Activated CD4-positive, alpha-beta T cell treated with anti-CD3 and anti-CD28 coated beads, Interleukin-2, amount 10 ng/mL, durations not matched to agents 24 days and 14 days (primary cell): ENCODE data around the gene GNLY. TPM values are rescaled to one million over a fixed set of nuclear protein-coding genes. Genes with fewer than 3 reads are reported as not detected.
"Not testable (repeated sequence)": the region's sequence is repeated elsewhere in the genome, so short reads cannot be mapped to it uniquely, and the experiment has no call there.

Experiments
- DNase-seq: peaks from one replicate; pipeline ENCODE4 v3.0.0; 2022
- H3K27ac Mint-ChIP-seq: one replicate; pipeline ENCODE4 v1.8.0; 2022; ENCODE audit warnings: mild to moderate bottlenecking, mixed read lengths
- H3K27me3 Mint-ChIP-seq: one replicate; pipeline ENCODE4 v1.8.0; 2022; ENCODE audit warnings: mixed read lengths
- H3K36me3 Mint-ChIP-seq: one replicate; pipeline ENCODE4 v1.8.0; 2022; ENCODE audit warnings: low read depth, mild to moderate bottlenecking, mixed read lengths
- H3K4me1 Mint-ChIP-seq: one replicate; pipeline ENCODE4 v1.8.0; 2021; ENCODE audit warnings: mixed read lengths
- H3K4me3 Mint-ChIP-seq: one replicate; pipeline ENCODE4 v1.8.0; 2022; ENCODE audit warnings: mild to moderate bottlenecking, moderate library complexity, mixed read lengths
- H3K9me3 Mint-ChIP-seq: one replicate; pipeline ENCODE4 v1.8.0; 2021; ENCODE audit warnings: mixed read lengths
- intact Hi-C: fragments of 100-400 bp; cut with micrococcal nuclease; formaldehyde crosslinking; loops from one replicate; pipeline ENCODE4 v1.15.1; 2023
- total RNA-seq: library from RNA; stranded (reverse); gene quantifications from 2 replicates; pipeline ENCODE4 v1.2.3, GENCODE V29; 2022

GNLY gene
- total RNA-seq, 1 donor from 2014 or later, result 54.1 TPM

DNA sequence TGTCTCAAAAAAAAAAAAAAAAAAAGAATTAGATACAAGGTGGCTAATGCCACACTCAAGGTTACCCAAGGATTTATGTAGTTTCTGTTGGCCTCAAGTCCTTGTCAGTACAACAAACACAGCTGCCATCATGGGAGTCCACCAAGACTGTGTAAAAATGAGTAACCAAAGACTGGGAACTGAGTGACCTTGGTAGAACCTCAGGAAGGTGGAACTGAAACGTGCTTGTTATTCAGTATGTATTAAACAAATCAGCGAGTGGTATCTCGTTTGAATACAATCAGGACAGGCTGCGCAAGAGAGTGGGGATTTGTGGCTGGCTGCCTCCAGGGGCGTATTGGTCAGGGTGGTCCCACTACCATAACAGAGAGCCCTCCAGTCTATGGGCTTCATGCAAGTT, 24.6 kb upstream of the GNLY start:
- no peak for DNase-seq
- Mint-ChIP-seq H3K4me3 (no peak overlapping the region), H3K27ac (no peak overlapping the region), H3K27me3 (peaks cover 4% of the 10 kb centered on the region), H3K4me1 (peaks cover 2% of the 10 kb centered on the region), H3K9me3 (no peaks in the 10 kb centered on the region), H3K36me3 (no peaks in the 10 kb centered on the region)
- intact Hi-C loops, result no loop called here

DNA sequence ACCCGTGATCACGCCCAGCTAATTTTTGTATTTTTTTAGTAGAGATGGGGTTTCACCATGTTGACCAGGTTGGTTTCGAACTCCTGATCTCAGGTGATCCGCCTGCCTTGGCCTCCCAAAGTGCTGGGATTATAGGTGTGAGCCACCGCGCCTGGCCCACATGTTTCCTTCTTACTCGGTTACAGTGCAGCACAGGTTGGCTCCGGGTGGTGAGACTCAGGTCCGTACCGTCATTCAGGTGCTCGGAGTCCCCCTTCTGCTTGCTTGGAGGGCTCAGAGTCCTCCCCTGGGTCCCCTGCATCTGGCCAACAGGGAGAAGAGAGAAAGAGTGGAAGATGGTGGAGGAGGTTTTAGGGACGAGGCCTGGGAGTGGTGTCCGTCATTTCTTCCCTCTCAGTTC, 23.7 kb upstream of the GNLY start:
- H3K27ac Mint-ChIP-seq, H3K36me3 Mint-ChIP-seq, H3K9me3 Mint-ChIP-seq, intact Hi-C loops, H3K4me1 Mint-ChIP-seq, DNase-seq, H3K4me3 Mint-ChIP-seq, H3K27me3 Mint-ChIP-seq: not testable (repeated sequence)

DNA sequence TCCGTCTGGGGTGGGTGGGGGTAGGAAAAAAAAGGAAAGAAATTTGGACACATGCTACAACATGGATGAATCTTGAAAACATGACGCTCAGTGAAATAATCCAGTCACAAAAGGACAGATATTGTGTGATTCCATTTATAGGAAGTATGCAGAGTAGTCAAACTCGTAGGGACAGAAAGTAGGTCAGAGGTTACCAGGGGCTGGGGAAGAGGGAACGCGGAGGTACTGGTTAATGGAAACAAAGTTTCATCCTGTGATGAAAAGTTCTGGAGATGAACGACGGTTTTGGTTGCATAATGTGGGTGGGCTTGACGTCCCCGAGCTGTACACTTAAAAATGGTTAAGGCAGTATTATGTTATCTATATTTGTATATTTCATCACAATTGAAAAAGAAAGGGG, 21.7 kb upstream of the GNLY start:
- peaks cover 4% of the 10 kb centered on the region for H3K27me3 Mint-ChIP-seq
- intact Hi-C loops, result no loop called here
- no peaks in the 10 kb centered on the region for H3K36me3 Mint-ChIP-seq
- no peak for DNase-seq
- peaks cover 2% of the 10 kb centered on the region for H3K4me1 Mint-ChIP-seq
- no peak overlapping the region for H3K4me3 Mint-ChIP-seq
- no peaks in the 10 kb centered on the region for H3K9me3 Mint-ChIP-seq
- H3K27ac Mint-ChIP-seq, result no peak overlapping the region

DNA sequence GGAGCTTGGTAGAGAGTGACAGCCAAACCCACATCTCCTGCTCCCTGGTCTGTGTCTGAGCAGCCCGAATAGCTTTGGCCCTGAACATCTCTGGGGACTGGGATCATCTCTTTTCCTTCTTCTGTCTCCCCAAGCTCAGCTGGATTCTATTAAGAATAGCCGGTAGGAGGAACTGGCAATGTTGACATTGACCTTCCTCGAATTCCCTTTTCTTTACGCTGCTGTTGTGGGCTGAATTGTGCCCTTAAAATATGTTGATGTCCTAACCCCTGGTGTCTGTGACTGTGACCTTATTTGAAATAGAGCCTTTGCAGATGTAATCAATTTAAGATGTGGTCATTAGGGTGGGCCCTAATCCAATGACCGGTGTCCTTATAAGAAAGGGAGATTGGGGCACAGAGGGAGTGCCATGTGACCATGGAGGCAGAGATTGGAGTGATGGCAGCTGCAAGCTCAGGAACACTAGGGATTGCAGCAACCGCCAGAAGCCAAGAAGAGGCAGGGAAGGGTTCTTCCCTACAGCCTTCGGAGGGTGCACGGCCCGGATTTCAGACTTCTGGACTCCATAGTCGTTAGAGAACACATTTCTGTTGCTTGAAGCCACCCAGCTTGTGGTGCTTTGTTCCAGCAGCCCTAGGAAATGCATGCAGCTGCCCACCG, 20.3 kb upstream of the GNLY start:
- no peak for DNase-seq
- H3K9me3 Mint-ChIP-seq, result no peaks in the 10 kb centered on the region
- no peak overlapping the region for H3K4me3 Mint-ChIP-seq
- no peak overlapping the region for H3K27ac Mint-ChIP-seq
- H3K4me1 Mint-ChIP-seq, result peaks cover 4% of the 10 kb centered on the region
- intact Hi-C loops, result no loop called here
- no peaks in the 10 kb centered on the region for H3K36me3 Mint-ChIP-seq
- H3K27me3 Mint-ChIP-seq, result peaks cover 4% of the 10 kb centered on the region

DNA sequence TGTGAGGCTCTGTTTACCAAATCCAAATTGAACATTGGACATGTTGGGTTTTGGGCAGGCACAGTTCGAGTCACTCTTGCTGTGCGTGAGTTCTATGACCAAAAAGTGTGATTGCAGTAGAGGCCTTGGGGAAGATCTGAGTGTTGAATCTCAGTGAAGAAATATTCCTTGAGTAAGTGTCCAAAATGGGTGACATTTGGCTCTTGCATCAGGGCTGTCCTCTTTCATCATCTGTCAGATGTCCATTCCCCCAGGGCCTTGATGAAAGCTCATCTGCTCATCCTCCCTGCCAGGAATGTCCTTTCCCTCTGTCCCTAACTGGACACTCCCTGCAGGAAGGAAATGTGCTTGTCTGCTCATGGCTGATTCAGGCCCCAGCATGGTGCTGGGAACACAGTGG, 19.7 kb upstream of the GNLY start:
- intact Hi-C loops, result no loop called here
- H3K27me3 Mint-ChIP-seq, result peaks cover 4% of the 10 kb centered on the region
- peaks cover 9% of the 10 kb centered on the region for H3K4me1 Mint-ChIP-seq
- H3K36me3 Mint-ChIP-seq, result no peaks in the 10 kb centered on the region
- H3K4me3 Mint-ChIP-seq, result no peak overlapping the region
- no peak for DNase-seq
- no peaks in the 10 kb centered on the region for H3K9me3 Mint-ChIP-seq
- no peak overlapping the region for H3K27ac Mint-ChIP-seq

- H3K4me1 Mint-ChIP-seq, result peaks cover 12% of the 10 kb centered on the region
- H3K9me3 Mint-ChIP-seq, result no peaks in the 10 kb centered on the region
- intact Hi-C loops, result loop anchor here (5.0 kb wide), 1 partner anchor 137 kb away; no protein-coding TSS in a partner anchor
These were observed 18.7 kb upstream of the GNLY start for GRCh38 chr2:85675427-85675826.

GRCh38 chr2:85675866-85676548, 18.2 kb upstream of the GNLY start:
- H3K36me3 Mint-ChIP-seq, result no peaks in the 10 kb centered on the region
- H3K27me3 Mint-ChIP-seq, result peaks cover 4% of the 10 kb centered on the region
- H3K4me3 Mint-ChIP-seq, result no peak overlapping the region
- no peak overlapping the region for H3K27ac Mint-ChIP-seq
- no peak for DNase-seq
- H3K9me3 Mint-ChIP-seq, result no peaks in the 10 kb centered on the region
- H3K4me1 Mint-ChIP-seq, result peaks cover 14% of the 10 kb centered on the region
- intact Hi-C loops, result loop anchor here (5.0 kb wide), 1 partner anchor 136 kb away; no protein-coding TSS in a partner anchor

More at GRCh38 chr2:85675427-85675826, 18.7 kb upstream of the GNLY start:
- H3K4me3 Mint-ChIP-seq, result no peak overlapping the region
- H3K36me3 Mint-ChIP-seq, result no peaks in the 10 kb centered on the region
- H3K27ac Mint-ChIP-seq, result no peak overlapping the region
- no peak for DNase-seq
- H3K27me3 Mint-ChIP-seq, result peaks cover 4% of the 10 kb centered on the region

DNA sequence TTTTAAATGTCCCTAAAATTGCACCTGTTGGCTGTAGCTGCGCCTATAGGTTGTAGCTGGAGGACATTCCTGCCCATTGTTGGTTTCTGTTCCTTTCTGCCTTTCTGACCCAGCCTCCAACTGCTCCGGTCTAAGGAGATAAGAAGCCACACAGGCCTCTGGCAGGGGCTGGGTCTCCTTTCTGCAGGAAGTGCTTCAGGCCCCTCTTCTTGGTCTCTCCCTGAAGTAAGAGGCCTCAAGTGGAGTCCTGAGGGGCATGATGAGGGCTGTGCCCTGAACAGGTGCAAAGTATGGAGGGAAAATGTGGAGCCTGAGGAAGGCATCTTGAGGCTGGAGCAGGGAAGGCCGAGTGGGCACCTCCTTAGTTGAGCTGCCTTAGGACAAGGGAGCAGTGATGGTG, 15.8 kb upstream of the GNLY start:
- Mint-ChIP-seq H3K36me3 (no peaks in the 10 kb centered on the region), H3K27ac (no peak overlapping the region), H3K9me3 (no peaks in the 10 kb centered on the region), H3K27me3 (peaks cover 3% of the 10 kb centered on the region), H3K4me3 (no peak overlapping the region), H3K4me1 (peaks cover 21% of the 10 kb centered on the region)
- intact Hi-C loops, result loop anchor here (5.0 kb wide), 1 partner anchor 134 kb away; no protein-coding TSS in a partner anchor
- no peak for DNase-seq

DNA sequence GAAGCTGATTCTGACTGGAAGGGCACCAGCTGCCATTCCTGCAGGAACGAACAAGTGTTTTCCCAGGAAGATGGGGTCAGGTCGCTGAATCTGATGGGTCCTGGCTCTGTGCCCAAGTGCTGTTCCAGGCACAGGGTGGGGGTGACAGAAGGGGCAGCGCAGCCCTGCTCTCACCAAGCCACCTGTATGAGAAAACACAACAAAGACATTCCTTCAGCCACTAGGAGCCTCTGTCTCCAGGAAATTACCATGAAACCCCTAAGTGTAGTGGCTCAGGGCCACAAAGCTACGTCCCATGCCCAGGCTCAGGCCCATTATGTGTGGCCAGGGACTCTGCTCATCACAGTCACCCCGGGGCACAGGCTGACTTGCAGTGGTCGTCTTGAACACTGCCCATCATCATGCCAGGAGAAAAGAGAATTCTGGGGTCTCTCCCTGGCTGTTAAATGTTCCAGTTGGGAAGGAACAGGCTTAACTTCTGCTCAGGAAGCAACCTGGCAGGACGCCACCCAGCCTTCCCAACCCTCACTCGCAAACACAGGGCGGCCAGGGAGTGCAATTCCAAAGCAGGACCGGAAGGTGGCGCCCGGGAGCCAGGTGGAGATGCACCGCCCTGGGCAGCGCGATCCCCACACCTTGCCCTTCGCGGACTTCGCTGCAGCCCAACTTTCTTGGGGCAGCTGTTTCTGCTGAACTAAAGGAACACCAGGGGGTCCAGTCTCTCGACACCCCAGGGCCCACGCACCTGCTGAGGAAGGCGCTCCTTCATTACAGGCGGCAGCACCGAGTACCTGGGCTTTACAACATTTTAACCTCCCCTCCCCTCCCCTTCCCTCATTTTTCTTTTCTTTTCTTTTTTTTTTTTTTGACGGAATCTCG, 15.1 kb upstream of the GNLY start:
- H3K27me3 Mint-ChIP-seq, result no peaks in the 10 kb centered on the region
- no peaks in the 10 kb centered on the region for H3K9me3 Mint-ChIP-seq
- H3K4me1 Mint-ChIP-seq, result peaks cover 24% of the 10 kb centered on the region
- peak overlapping the region; percentile 18 for H3K4me3 Mint-ChIP-seq
- H3K27ac Mint-ChIP-seq, result no peak overlapping the region
- H3K36me3 Mint-ChIP-seq, result no peaks in the 10 kb centered on the region
- DNase-seq, result peak; percentile 95
- intact Hi-C loops, result loop anchor here (1.0 to 5.0 kb wide), 2 partner anchors 28 to 133 kb away; no protein-coding TSS in a partner anchor

DNA sequence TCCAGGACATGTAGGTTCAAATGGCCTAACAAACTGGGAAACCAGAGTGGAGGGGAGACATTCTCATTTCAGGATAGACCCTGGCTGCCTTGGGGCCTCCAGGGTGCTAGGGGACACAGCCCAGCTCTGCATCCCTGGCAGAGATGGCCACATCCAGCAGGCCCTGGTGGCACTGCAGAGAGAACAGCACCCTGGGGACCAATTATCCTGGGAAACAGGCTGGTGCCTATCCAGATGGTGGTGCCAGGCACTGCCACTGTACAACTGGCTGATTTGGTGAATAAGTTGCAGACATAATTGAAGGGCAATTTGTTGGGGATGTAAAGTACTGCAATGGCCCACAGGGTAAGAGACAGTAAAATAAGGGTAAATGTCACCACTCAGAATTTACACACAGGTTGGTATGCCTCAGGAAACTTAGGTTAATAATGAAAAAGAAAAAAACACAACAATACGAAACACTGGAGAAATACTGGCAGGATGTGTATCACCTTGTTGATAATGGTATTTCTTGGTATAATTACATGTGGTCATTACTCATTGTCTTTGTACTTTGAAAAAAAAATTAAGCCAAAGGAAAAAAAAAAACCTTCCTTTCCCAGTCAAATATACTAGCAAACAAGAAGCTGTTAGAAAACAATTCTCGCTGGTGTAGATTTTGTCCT, 13.3 kb upstream of the GNLY start:
- H3K27ac Mint-ChIP-seq, result peak overlapping the region; percentile 91
- no peaks in the 10 kb centered on the region for H3K36me3 Mint-ChIP-seq
- H3K9me3 Mint-ChIP-seq, result no peaks in the 10 kb centered on the region
- peak overlapping the region; percentile 77 for H3K4me3 Mint-ChIP-seq
- H3K4me1 Mint-ChIP-seq, result peaks cover 24% of the 10 kb centered on the region
- H3K27me3 Mint-ChIP-seq, result no peaks in the 10 kb centered on the region
- intact Hi-C loops, result loop anchor here (2.0 kb wide), 1 partner anchor 74 kb away; no protein-coding TSS in a partner anchor
- DNase-seq, result peak; percentile 67

DNA sequence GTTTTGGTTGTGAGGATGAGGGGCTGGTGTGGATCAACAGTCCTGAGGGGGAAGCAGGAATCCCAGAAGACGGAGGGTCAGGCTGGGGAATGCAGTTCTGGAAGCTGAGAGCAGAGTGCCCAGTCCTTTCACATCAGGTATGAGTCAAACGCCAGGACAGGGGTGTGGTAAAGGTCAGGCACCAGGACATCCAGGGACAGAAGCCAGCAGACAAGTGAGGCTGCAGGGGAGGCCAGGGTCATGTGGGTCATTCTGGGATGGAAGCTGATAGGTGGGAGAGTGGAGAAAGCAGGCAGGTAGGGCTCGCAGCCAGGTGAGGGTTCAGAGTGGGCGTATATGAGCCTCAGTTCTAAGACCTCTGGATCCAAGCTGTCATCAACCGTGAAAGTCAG, 12.8 kb upstream of the GNLY start:
- Mint-ChIP-seq H3K4me3 (peak overlapping the region; percentile 77), H3K27me3 (peaks cover 2% of the 10 kb centered on the region), H3K36me3 (no peaks in the 10 kb centered on the region), H3K9me3 (no peaks in the 10 kb centered on the region), H3K4me1 (peaks cover 24% of the 10 kb centered on the region), H3K27ac (peak overlapping the region; percentile 91)
- no peak for DNase-seq
- intact Hi-C loops, result loop anchor here (2.0 kb wide), 1 partner anchor 73 kb away; no protein-coding TSS in a partner anchor

GRCh38 chr2:85681776-85682175, 12.4 kb upstream of the GNLY start:
- Mint-ChIP-seq H3K9me3 (no peaks in the 10 kb centered on the region), H3K27me3 (peaks cover 3% of the 10 kb centered on the region), H3K27ac (peak overlapping the region; percentile 91), H3K36me3 (no peaks in the 10 kb centered on the region), H3K4me3 (peak overlapping the region; percentile 77), H3K4me1 (peaks cover 24% of the 10 kb centered on the region)
- no peak for DNase-seq
- intact Hi-C loops, result loop anchor here (2.0 kb wide), 1 partner anchor 73 kb away; no protein-coding TSS in a partner anchor

DNA sequence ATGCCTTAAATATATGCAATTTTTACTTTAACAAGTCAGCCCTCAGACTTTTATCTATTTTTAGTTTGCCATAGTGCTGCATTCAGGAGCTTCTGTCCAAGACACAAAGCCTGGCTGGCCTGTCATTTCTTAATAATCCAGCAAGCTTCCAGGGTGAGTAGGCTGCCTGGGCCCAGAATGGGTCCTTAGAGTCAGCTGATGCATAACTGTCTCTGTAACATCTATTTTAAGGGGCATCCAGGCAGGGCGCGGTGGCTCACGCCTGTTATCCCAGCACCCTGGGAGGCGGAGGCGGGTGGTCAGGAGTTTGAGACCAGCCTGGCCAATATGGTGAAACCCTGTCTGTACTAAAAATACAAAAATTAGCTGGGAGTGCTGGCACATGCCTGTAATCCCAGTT, 11.8 kb upstream of the GNLY start:
- intact Hi-C loops, result no loop called here
- DNase-seq, result no peak

More for the DNA sequence above, 11.8 kb upstream of the GNLY start:
- Mint-ChIP-seq H3K9me3 (no peaks in the 10 kb centered on the region), H3K4me1 (peaks cover 24% of the 10 kb centered on the region), H3K27ac (no peak overlapping the region), H3K27me3 (peaks cover 7% of the 10 kb centered on the region), H3K4me3 (peak overlapping the region; percentile 77), H3K36me3 (no peaks in the 10 kb centered on the region)
